Panc1 (cell line): ENCODE results near the gene RNF186. TPM values are rescaled to one million over a fixed set of nuclear protein-coding genes. Genes with fewer than 3 reads are reported as not detected.
"Not testable (repeated sequence)": the region's sequence is repeated elsewhere in the genome, so short reads cannot be mapped to it uniquely, and the experiment has no call there.

Source experiments
- ATAC-seq: fragments of 200-7000 bp; cut with Tn5 transposase; 2 replicates; pipeline ENCODE4 v1.9.1; 2020; ENCODE audit warnings: mild to moderate bottlenecking, moderate library complexity
- BruUV-seq: library from RNA; stranded (reverse); fragments of 400-500 nt; replicated peaks from 2 replicates; lab custom pipeline; 2021; lab: Mats Ljungman, UMichigan
- CTCF ChIA-PET: fragments of 300-600 bp; sonication (Branson Sonifier 250); formaldehyde crosslinking; loops from one replicate; lab custom pipeline; 2022; ENCODE audit warnings: antibody characterized with exemption; lab: Charles Lee
- POLR2A ChIA-PET: fragments of 300-600 bp; sonication (Branson Sonifier 250); formaldehyde crosslinking; loops from one replicate; lab custom pipeline; 2022; ENCODE audit warnings: antibody characterized with exemption; lab: Charles Lee
- DNase-seq: peaks from one replicate; pipeline ENCODE4 v3.0.0-alpha.2; 2010; ENCODE audit warnings: low read depth, low spot score
- H3K27ac ChIP-seq: 2 replicates; pipeline ENCODE4 v1.5.1; 2011; ENCODE audit warnings: mild to moderate bottlenecking, low read length, inconsistent platforms
- H3K27me3 ChIP-seq: fragments of 200-500 bp; sonication (Bioruptor generic); 2 replicates; pipeline ENCODE4 v1.6.0; 2014; ENCODE audit warnings: low read length, inconsistent platforms; ENCODE audit not compliant: control insufficient read depth, insufficient read depth
- H3K36me3 ChIP-seq: fragments of 200-500 bp; sonication (Bioruptor generic); 2 replicates; pipeline ENCODE4 v1.5.1; 2014; ENCODE audit warnings: inconsistent platforms, mild to moderate bottlenecking, low read length, moderate library complexity; ENCODE audit not compliant: control insufficient read depth, insufficient read depth
- H3K4me1 ChIP-seq: 2 replicates; pipeline ENCODE4 v1.5.1; 2011; ENCODE audit warnings: inconsistent platforms, mild to moderate bottlenecking, low read length, moderate library complexity; ENCODE audit not compliant: control insufficient read depth, insufficient read depth
- H3K4me3 ChIP-seq, 2 experiments: 2 replicates each; pipeline ENCODE4 v1.5.1; 2011 to 2012; ENCODE audit warnings: low read depth in 2 of 2, low read length in 2 of 2, mild to moderate bottlenecking in 2 of 2, inconsistent platforms in 1 of 2, moderate library complexity in 1 of 2
- H3K9me3 ChIP-seq: fragments of 200-500 bp; sonication (Bioruptor generic); 2 replicates; pipeline ENCODE4 v1.5.1; 2014; ENCODE audit warnings: low read depth, mild to moderate bottlenecking, inconsistent platforms, low read length, moderate library complexity; ENCODE audit not compliant: control insufficient read depth, insufficient read depth
- CTCF ChIP-seq: fragments of 450-650 bp; IDR thresholded peaks from 2 replicates; pipeline ENCODE4 v1.5.1; 2017; ENCODE audit warnings: mild to moderate bottlenecking
- POLR2AphosphoS5 ChIP-seq: IDR thresholded peaks from 2 replicates; pipeline ENCODE4 v1.6.1; 2012; ENCODE audit warnings: mild to moderate bottlenecking, low read depth, low read length, moderate library complexity
- REST ChIP-seq, 2 experiments: IDR thresholded peaks; 2 replicates each; pipeline ENCODE4 v1.6.1; 2011 to 2012; ENCODE audit warnings: low read depth in 2 of 2, control low read depth in 1 of 2, low read length in 1 of 2, mild to moderate bottlenecking in 1 of 2, moderate library complexity in 1 of 2; ENCODE audit not compliant: insufficient read depth in 1 of 2
- SIN3A ChIP-seq: IDR thresholded peaks from 2 replicates; pipeline ENCODE4 v1.6.1; 2012; ENCODE audit warnings: low read depth, mild to moderate bottlenecking, low read length, moderate library complexity, borderline replicate concordance; ENCODE audit not compliant: insufficient read depth
- TCF7L2 ChIP-seq: IDR thresholded peaks from 2 replicates; pipeline ENCODE4 v1.6.1; 2011; ENCODE audit warnings: mild to moderate bottlenecking, low read depth, low read length, inconsistent platforms
- in situ Hi-C: cut with HindIII; loops from 2 replicates; pipeline ENCODE4 v1.10.0; 2016; ENCODE audit warnings: low sequenced_read_pairs, low pct_unique_long_range_greater_than_20kb
- intact Hi-C: fragments of 100-400 bp; cut with micrococcal nuclease; formaldehyde crosslinking; loops from one replicate; pipeline ENCODE4 v1.10.0; 2022; ENCODE audit not compliant: unreplicated experiment
- total RNA-seq: library from RNA; stranded (reverse); gene quantifications from one replicate; pipeline ENCODE4 v1.2.1, GENCODE V29; 2021; ENCODE audit not compliant: unreplicated experiment

Gene RNF186
- total RNA-seq, 1 experiment from 2014 or later = not detected

GRCh38 chr1:19793360-19794046, 21.6 kb downstream of the RNF186 start:
- POLR2A ChIA-PET = no interaction called here
- no peak for TF ChIP-seq TCF7L2
- TF ChIP-seq SIN3A = no peak
- no peak for TF ChIP-seq REST (IDR thresholded peaks at IDR 0.05; ENCODE audit: insufficient read depth in 1 of 2, low read depth in 2 of 2, low read length in 1 of 2)
- no peak for TF ChIP-seq POLR2AphosphoS5
- no peak for TF ChIP-seq CTCF
- Histone ChIP-seq H3K27me3 (no peaks in the 10 kb centered on the region), H3K27ac (no peak overlapping the region), H3K4me1 (no peaks in the 10 kb centered on the region), H3K4me3 (no peak overlapping the region), H3K9me3 (no peaks in the 10 kb centered on the region), H3K36me3 (no peaks in the 10 kb centered on the region)
- in situ Hi-C loops = no loop called here
- ATAC-seq (no peak), DNase-seq (no peak)
- BruUV-seq = no TSS peak
- intact Hi-C loops = no loop called here
- CTCF ChIA-PET = no interaction called here

GRCh38 chr1:19792237-19793002, 22.7 kb downstream of the RNF186 start:
- intact Hi-C loops = no loop called here
- no peaks in the 10 kb centered on the region for H3K9me3 ChIP-seq
- CTCF ChIA-PET = interaction anchor here (0.6 kb wide), 1 partner anchor 24 kb away, joined by 4 read pairs; no protein-coding TSS in a partner anchor
- H3K4me3 ChIP-seq = no peak overlapping the region
- POLR2A ChIA-PET = no interaction called here
- no peaks in the 10 kb centered on the region for H3K4me1 ChIP-seq
- no peaks in the 10 kb centered on the region for H3K36me3 ChIP-seq
- no TSS peak for BruUV-seq
- H3K27me3 ChIP-seq = no peaks in the 10 kb centered on the region
- no peak overlapping the region for H3K27ac ChIP-seq
- no peak for DNase-seq
- in situ Hi-C loops = no loop called here
- no peak for ATAC-seq
- no peak for TF ChIP-seq REST (IDR thresholded peaks at IDR 0.05; ENCODE audit: insufficient read depth in 1 of 2, low read depth in 2 of 2, low read length in 1 of 2)
- no peak for TF ChIP-seq SIN3A
- TF ChIP-seq POLR2AphosphoS5 = no peak
- no peak for TF ChIP-seq CTCF
- no peak for TF ChIP-seq TCF7L2

GRCh38 chr1:19790061-19790975, 24.8 kb downstream of the RNF186 start:
- BruUV-seq = not testable (repeated sequence)

More at GRCh38 chr1:19790061-19790975, 24.8 kb downstream of the RNF186 start:
- DNase-seq, POLR2A ChIA-PET, H3K27me3 ChIP-seq, ATAC-seq, intact Hi-C loops, H3K27ac ChIP-seq, H3K9me3 ChIP-seq, H3K36me3 ChIP-seq, in situ Hi-C loops, H3K4me1 ChIP-seq, CTCF ChIA-PET, H3K4me3 ChIP-seq: not testable (repeated sequence)
